Ishikawa (cell line): ENCODE data around the gene BBIP1.

Experiments used
- CEBPB ChIP-seq: IDR thresholded peaks from 2 replicates; pipeline ENCODE4 v1.6.1; 2012
- CREB1 ChIP-seq: IDR thresholded peaks from 2 replicates; pipeline ENCODE4 v1.6.1; 2012; ENCODE audit warnings: low read depth
- EGR1 ChIP-seq: IDR thresholded peaks from 2 replicates; pipeline ENCODE4 v1.6.1; 2012
- EP300 ChIP-seq: IDR thresholded peaks from 2 replicates; pipeline ENCODE4 v1.6.1; 2012; ENCODE audit warnings: borderline replicate concordance
- FOXM1 ChIP-seq: IDR thresholded peaks from 2 replicates; pipeline ENCODE4 v1.6.1; 2012; ENCODE audit warnings: low read depth, borderline replicate concordance
- MAX ChIP-seq: IDR thresholded peaks from 2 replicates; pipeline ENCODE4 v1.6.1; 2012
- NFIC ChIP-seq: IDR thresholded peaks from 2 replicates; pipeline ENCODE4 v1.6.1; 2012
- RAD21 ChIP-seq: IDR thresholded peaks from 2 replicates; pipeline ENCODE4 v1.6.1; 2012; ENCODE audit warnings: low read depth
- TAF1 ChIP-seq: IDR thresholded peaks from 2 replicates; pipeline ENCODE4 v1.6.1; 2012; ENCODE audit warnings: low read depth, mild to moderate bottlenecking
- TCF12 ChIP-seq: IDR thresholded peaks from 2 replicates; pipeline ENCODE4 v1.6.1; 2012; ENCODE audit warnings: low read depth
- TEAD4 ChIP-seq: IDR thresholded peaks from 2 replicates; pipeline ENCODE4 v1.6.1; 2012
- USF1 ChIP-seq: IDR thresholded peaks from 2 replicates; pipeline ENCODE4 v1.6.1; 2012
- YY1 ChIP-seq: IDR thresholded peaks from 2 replicates; pipeline ENCODE4 v1.6.1; 2012; ENCODE audit warnings: low read depth
- ZBTB7A ChIP-seq: IDR thresholded peaks from 2 replicates; pipeline ENCODE4 v1.6.1; 2012; ENCODE audit warnings: low read depth
- TF ChIP-seq, protein P1 (sequence below): IDR thresholded peaks from 2 replicates; pipeline ENCODE4 v1.6.1; 2012; ENCODE audit warnings: low read depth, mild to moderate bottlenecking

Gene BBIP1

DNA sequence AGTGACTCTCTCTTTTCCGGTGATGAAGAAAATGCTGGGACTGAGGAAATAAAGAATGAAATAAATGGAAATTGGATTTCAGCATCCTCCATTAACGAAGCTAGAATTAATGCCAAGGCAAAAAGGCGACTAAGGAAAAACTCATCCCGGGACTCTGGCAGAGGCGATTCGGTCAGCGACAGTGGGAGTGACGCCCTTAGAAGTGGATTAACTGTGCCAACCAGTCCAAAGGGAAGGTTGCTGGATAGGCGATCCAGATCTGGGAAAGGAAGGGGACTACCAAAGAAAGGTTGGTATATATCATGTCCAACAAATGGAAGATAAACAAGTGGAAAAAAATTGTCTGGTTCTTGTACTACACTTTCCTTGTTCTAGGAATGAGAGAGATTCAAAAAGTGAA is 37.7 kb downstream of the BBIP1 start:
- no peak for TF ChIP-seq TEAD4
- TF ChIP-seq CREB1 = no peak
- no peak for TF ChIP-seq MAX
- TF ChIP-seq EP300 = no peak
- no peak for TF ChIP-seq RAD21
- no peak for TF ChIP-seq EGR1
- no peak for TF ChIP-seq TCF12
- no peak for TF ChIP-seq TAF1
- TF ChIP-seq CEBPB = no peak
- no peak for TF ChIP-seq FOXM1
- TF ChIP-seq, protein P1, sequence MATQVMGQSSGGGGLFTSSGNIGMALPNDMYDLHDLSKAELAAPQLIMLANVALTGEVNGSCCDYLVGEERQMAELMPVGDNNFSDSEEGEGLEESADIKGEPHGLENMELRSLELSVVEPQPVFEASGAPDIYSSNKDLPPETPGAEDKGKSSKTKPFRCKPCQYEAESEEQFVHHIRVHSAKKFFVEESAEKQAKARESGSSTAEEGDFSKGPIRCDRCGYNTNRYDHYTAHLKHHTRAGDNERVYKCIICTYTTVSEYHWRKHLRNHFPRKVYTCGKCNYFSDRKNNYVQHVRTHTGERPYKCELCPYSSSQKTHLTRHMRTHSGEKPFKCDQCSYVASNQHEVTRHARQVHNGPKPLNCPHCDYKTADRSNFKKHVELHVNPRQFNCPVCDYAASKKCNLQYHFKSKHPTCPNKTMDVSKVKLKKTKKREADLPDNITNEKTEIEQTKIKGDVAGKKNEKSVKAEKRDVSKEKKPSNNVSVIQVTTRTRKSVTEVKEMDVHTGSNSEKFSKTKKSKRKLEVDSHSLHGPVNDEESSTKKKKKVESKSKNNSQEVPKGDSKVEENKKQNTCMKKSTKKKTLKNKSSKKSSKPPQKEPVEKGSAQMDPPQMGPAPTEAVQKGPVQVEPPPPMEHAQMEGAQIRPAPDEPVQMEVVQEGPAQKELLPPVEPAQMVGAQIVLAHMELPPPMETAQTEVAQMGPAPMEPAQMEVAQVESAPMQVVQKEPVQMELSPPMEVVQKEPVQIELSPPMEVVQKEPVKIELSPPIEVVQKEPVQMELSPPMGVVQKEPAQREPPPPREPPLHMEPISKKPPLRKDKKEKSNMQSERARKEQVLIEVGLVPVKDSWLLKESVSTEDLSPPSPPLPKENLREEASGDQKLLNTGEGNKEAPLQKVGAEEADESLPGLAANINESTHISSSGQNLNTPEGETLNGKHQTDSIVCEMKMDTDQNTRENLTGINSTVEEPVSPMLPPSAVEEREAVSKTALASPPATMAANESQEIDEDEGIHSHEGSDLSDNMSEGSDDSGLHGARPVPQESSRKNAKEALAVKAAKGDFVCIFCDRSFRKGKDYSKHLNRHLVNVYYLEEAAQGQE = no peak
- no peak for TF ChIP-seq NFIC
- TF ChIP-seq USF1 = no peak
- no peak for TF ChIP-seq YY1

DNA sequence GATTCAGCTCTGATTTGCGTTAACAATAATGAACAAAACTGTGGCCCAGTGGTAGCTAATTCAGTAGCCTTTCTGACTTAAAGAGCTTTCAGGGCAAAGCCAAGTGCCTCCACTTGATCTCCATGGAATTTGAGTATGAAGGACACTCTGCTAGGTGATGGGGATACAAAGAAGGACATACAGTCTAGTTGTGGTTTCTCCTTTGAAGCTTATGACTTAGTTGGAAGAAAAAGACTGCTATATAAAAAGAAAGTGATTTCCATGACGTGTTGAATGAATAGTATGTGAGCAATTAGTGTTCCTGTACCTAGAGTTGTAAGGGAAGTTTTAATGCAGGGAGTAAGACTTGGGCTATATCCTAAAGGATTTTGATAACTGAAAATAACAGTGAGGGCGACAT is 39.0 kb downstream of the BBIP1 start:
- TF ChIP-seq CEBPB (no peak), CREB1 (no peak), YY1 (no peak), TAF1 (no peak), ZBTB7A (no peak), USF1 (no peak), EP300 (no peak), FOXM1 (no peak), RAD21 (no peak), EGR1 (no peak)
- TF ChIP-seq, protein P1 = no peak

DNA sequence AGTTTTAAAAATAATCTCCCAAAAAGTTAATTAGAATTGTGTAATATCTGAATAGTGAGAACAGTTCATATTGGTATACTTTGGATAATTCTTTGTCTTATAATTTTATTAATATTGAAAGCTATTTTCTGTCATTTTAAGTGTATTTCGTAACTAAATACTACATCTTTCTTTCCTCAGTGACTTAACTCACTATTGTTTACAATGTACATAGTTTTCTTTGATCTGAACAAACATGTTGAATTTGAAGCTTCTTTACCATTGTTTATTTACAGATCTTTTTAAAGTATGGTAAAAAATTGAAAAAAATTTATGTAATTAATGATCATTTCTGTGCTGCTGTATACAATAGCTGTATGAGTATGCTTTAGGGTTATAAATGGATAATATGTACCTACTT is 42.2 kb downstream of the BBIP1 start:
- TF ChIP-seq TEAD4 = no peak
- no peak for TF ChIP-seq USF1
- TF ChIP-seq RAD21 = no peak
- no peak for TF ChIP-seq TAF1
- no peak for TF ChIP-seq CREB1
- TF ChIP-seq EP300 = no peak
- no peak for TF ChIP-seq EGR1
- TF ChIP-seq ZBTB7A = no peak
- no peak for TF ChIP-seq TCF12
- TF ChIP-seq YY1 = no peak
- TF ChIP-seq NFIC = no peak
- TF ChIP-seq, protein P1 = no peak
- TF ChIP-seq FOXM1 = no peak
- no peak for TF ChIP-seq MAX

GRCh38 chr10:110876000-110876399 is 43.0 kb downstream of the BBIP1 start:
- TF ChIP-seq, protein P1 = no peak
- TF ChIP-seq ZBTB7A (no peak), YY1 (no peak), TCF12 (no peak), CREB1 (no peak), EP300 (no peak), EGR1 (no peak), USF1 (no peak), CEBPB (no peak)
